Stromal cell of bone marrow (primary cell): ENCODE measurements around the gene NR1H3.
"Not testable (repeated sequence)": the region's sequence is repeated elsewhere in the genome, so short reads cannot be mapped to it uniquely, and the experiment has no call there.

Source experiments
- DNase-seq: peaks from one replicate; pipeline ENCODE4 v3.0.0-alpha.2; 2012; ENCODE audit warnings: low read depth

The NR1H3 gene

DNA sequence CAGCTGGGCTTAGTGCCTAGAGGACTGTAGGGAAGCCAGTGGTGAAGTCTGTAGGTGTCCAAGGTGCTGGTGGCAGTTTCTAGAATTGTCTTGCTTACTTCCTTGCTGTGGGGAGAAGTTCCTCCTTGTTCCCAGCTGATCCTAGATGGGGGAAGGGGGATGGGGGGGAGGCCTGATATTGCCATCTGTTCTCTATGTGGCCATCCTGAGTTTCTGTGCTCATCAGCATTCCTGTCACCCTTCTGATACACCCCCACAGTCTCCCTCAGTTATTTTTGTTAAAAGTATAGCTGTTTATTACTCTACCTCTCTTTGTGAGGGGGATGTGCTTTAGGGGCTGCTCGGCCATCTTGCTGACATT is 48.7 kb downstream of the NR1H3 start:
- no peak for DNase-seq

DNA sequence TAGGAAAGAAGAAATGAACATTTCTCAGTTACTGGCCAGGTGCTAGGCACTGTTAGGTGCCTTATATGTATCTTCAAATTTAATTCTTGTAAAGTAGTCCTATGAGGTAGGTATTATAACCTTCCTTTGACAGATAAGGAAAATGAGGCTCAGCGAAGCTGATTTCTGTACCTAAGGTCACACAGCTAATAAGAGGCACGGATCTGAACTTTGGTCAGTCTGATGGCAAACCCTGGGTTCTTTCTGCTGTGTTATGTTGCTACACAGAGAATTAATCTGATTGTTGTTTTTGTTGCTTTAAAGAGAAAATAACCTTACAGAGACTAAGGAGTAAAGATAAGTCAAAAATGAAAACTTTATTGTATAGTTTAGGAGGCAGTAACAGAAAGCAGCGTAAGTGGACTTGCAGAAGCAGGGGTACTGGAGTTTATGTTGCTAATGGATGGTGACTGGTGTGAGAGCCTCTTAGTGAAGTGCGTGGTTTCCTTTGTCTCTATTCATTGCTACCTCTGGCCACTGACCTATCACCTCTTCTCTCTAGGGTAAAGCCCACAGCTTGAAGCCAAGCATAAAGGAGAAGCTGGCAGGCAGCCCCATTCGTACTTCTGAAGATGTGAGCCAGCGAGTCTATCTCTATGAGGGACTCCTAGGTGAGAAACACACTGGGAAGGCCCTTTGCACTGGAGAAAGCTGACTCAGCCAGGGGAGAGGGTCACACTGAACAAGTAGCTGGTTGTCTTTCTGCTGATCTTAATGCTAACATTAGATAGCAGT is 50.4 kb downstream of the NR1H3 start:
- DNase-seq, result no peak

DNA sequence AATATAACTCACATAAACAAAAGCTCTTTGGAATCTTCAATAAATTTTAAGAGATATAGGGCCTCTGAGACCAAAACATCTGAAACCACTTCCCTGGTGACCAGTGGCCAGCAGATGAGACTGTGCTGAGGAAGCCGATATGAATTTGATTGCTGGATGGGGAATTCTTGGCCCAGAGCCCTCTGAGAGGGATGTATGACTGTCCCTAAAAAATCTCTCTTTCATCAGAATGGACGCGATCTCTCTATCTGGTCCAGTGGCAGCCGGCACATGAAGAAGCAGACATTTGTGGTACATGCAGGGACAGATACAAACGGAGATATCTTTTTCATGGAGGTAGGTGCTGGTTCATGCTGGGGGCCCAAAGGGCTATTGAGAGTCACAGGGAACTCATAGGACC is 57.2 kb downstream of the NR1H3 start:
- DNase-seq, result no peak

DNA sequence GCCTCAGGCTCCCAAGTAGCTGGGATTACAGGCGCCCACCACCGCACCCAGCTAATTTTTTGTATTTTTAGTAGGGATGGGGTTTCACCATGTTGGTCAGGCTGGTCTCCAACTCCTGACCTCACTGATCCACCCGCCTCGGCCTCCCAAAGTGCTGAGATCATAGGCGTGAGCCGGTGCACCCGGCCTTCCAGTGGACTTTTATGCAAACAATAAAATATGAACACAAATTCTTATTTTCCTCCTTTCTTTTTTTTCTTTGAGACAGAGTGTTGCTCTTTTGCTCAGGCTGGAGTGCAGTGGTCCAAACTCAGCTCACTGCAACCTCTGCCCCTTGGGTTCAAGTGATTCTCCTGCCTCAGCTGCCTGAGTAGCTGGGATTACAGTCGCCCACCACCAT is 58.7 kb downstream of the NR1H3 start:
- not testable (repeated sequence) for DNase-seq

DNA sequence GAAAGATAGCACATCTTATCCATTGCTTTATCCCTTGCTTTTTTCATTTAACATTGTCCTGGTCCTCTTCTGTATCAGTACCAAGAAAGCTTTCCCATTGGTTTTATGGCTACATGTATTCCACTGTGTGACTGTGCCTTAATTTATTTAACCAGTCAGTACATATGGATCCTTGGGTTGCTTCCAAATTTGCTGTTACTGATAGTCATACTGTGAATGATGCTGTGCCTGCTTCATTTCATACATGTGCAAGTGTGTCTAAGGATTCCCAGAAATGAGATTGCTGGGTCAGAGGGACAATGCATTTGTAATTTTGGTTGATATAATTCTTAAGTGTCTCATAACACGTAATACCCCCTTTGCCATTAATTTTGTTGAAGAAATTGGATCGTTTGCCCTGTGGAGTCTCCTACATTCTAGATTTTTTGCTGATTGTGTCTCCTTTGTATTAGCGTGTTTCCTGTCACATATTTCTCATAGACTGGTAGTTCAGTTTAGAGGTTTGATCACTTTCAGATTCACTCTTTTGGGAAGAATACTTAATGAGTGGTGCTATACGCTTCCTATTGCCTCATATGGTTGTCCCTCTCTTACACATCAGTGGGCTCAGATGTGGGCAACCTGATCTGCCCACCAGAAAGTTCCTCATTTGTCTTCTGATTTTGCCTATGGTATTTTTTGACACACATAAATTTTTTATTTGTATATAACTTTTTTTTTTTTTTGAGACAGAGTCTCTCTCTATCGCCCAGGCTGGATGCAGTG is 59.5 kb downstream of the NR1H3 start:
- no peak for DNase-seq

DNA sequence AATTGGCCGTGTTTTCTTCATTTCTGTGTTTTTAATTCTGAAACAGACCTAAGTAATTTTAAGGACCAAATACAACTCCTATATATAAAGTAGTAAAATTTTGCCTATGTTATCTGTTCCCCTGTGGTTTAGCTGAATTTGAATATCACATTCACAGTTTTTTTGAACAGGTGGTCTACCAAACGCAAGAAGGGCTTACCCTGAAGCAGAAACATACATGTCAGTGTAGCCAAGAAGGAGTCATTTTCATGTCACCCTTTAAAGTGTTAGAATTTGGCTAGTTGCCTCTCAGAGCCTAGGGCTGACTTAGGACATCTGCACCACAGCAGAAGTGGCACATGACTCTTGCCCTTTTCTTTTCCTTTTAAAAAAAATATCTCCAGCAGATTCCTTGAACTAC is 60.4 kb downstream of the NR1H3 start:
- DNase-seq, result no peak
